Ecto neural progenitor cell (in vitro differentiated cells): Measurements from ENCODE around the gene CSAD.

ENCODE experiments used
- DNase-seq: peaks from one replicate; pipeline ENCODE4 v3.0.0-alpha.2; 2018; ENCODE audit warnings: low spot score

The CSAD gene

DNA sequence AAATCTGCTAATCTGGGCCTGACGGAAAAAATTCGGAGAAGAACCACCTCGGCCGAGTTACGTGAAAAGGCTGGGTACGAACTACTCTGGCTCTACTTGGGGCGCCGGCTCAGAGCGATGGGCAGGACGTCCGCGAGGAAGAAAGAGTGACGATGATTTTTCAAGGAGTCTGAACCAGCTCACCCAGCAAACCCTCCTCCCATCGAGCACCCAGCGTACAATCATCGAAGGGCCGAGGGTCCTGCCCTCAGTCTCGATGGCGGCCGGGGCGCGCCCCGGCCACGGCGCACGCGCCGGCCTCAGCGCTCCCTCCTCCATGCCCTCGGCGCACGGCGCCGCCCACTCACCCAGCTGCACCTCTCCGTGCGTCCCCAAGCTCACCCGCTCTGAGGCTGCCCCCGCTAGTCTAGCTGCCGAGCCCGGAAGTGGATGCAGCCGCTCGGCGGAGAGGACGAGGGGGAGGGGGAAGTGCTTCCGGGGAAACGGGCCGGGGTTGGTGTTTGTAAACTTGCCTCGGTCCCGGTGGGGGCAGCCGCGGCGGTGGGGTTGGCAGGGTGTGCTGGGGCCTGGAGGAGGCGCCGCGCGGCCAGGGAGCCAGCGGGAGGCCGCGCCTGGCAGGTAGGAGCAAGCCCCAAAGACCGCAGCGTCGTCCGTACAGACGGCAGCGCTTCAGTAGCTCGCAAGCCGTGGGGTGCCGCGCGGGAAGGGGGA lies at the start of gene CSAD, which contains the start of gene ZNF740:
Gene CSAD, minus strand, starts transcription at position 706 of the 711 bp plus-strand sequence. CDS start 7,455 bp downstream, outside the sequence.
Gene ZNF740, plus strand, starts transcription at position 503 of the 711 bp plus-strand sequence. CDS start 1,262 bp downstream, outside the sequence.
- DNase-seq = peak; percentile 100

GRCh38 chr12:53230108-53230845 lies 49.6 kb upstream of the CSAD start:
- DNase-seq = no peak

- DNase-seq = no peak
Observed at GRCh38 chr12:53229454-53229853, 48.7 kb upstream of the CSAD start.

- peak; percentile 26 for DNase-seq
Observed at GRCh38 chr12:53227836-53228235, 47.1 kb upstream of the CSAD start.

DNA sequence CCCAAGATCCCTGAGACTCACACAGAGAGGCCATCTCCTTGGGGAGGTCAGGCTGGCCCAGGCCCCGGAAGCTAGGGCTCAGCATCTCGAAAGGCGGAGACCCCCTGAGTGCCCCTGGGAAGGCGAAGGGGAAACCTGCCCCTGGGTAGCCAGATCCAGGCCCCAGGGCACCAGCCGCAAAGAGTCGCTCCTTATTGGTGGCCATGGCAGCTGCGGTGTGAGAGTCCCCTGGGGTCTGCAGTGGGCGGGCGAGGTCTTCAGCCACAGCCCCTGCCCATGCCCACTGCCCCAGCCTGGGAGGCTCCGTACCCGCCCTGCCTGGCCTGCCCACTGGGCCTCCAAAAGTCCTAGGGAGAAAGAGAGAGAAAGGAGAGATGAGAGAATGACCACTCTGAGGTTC lies 46.6 kb upstream of the CSAD start:
- peak; percentile 44 for DNase-seq

DNA sequence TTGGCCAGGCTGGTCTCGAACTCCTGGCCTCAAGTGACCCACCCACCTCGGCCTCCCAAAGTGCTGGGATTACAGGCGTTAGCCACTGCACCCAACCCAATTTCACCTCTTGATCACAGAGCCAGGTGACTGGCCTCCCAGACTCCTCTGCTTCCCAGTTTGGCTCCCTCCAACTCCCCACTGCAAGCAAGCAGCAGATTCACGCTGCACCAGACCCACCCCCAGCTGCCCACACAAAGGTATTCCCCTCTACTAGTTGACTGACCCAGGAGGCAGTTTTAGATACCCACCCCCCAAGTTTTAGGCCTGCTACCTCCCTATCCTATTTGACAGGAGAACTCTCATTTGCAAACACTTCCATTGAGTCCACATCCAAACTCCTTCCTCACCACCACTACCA lies 46.1 kb upstream of the CSAD start:
- DNase-seq = peak; percentile 42

- peak; percentile 52 for DNase-seq
Observed at GRCh38 chr12:53225635-53226424, 45.1 kb upstream of the CSAD start.

- peak; percentile 53 for DNase-seq
Observed at GRCh38 chr12:53224897-53225634, 44.3 kb upstream of the CSAD start.

DNA sequence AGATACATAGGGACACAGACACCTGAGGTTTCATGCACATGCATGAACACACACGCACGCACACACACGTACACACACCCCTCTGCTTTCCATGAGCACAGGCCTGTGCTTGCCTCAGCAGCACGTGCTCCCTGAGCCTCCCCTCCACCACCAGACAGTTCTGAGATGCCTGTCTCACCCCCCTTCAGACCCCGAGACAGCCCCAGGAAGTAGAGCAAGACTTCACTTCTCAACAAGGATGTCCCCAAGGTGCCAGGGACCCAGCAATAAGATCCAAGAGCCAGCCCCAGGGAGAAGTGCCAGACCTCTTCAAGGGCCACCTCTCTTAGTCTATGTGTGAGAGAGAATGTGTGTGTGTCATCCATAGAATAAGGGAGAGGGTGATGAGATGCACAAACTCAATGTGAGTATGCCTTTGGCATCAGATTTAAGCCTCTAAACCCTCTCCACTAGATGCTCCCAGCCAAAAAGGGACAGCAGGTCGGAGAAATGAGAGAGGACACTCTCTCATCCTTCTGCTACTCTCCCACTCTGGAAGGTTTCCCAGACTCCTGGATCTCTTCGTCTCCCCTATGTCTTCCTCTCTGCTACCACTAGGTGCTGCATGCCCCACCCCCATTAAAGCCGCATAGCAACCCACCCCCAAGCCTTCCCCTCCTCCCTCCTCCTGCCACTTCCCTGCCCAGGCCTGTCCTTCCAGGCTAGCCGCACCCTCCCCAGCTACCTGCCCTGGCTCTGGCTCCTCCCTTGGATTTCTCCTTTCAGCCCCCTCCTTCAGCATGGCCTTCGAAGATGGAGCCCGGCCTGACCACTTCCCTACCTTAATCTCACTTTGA lies 43.6 kb upstream of the CSAD start:
- DNase-seq = peak; percentile 75

GRCh38 chr12:53223389-53224060 lies 42.8 kb upstream of the CSAD start:
- peak; percentile 66 for DNase-seq

DNA sequence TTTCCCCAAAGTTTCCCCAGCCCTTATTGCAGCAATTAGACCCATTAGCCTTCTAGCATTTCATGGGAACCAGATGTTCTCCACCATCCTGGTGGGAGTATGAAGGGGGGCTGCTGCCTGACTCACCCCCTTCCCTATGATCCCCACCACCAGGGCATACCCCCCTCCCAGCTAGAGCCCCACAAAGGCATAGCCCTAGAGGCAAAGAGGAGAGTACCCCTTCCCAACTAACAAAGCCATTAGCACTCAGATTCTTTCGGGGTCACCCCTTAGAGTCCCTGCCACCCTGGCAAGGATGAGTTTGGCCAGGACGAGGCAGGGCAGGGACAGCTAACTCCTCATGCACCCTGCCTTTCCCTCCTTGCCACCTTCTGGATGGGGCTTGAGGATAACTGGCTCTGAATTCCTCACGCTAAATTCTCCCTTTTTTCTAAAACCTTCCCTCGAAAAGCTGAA lies 42.1 kb upstream of the CSAD start:
- no peak for DNase-seq

DNA sequence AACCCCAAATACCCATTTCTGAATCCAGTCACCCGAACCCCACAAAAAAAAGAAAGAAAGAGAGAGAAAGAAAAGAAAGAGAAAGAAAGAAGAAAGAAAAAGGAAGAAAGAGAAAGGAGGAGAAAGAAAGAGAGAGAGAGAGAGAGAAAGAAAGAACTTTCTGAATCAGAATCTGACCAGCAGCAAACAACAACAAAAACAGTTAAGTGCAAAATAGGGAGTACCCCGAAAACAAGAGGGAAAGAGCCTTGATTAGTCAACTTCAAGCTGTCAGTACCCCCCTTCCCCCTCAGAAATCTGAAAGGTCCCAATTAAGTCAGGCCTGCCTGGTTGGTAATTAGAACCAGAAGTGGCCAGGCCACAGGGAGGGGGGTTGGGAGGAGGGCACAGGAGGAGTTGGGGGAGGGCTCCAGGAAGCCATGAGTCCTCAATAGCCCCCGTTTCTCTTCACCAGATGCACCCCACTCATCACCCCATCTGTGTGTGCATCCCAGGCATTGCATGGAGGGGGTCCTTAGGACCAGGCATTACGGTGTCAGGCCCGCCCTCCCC lies 41.5 kb upstream of the CSAD start:
- DNase-seq = no peak

- DNase-seq = peak; percentile 95
Observed at GRCh38 chr12:53221203-53222080, 40.7 kb upstream of the CSAD start.

- peak; percentile 97 for DNase-seq
Observed at GRCh38 chr12:53220694-53221202, 40.0 kb upstream of the CSAD start.

DNA sequence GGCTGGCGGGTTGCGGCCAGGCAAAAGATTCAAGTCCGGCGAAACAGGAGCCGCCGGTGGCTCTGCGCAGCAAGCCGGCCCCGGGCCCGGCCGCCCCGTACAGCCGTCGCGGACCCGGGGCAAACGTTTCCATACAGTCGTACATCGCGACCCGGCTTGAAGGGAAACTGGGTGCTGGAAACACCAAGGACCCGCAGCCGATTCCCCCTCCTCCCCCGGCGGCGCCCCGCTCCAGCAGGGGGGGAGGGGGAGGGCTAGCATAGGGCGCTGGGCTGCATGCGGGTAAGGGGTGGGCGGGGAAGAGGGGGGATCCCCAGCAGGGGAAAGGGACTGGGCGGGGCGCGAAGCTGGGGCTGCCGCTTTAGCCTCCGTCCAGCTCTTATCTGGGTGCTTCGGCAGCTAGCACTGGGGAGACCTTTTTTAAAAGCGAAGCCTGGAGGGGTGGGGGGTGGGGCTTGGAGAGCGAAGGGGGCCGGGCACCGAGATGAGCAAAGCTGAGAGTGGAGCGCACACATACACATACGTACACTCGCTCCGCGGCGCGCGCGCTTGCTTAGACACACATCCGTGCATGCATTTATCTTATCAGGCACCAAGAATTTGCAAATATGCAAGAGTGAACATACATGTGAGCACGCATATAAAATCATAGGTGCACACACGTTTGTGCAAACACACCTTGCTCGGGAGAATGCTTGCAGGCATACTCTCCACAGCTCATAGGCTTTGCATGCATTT lies 39.4 kb upstream of the CSAD start:
- no peak for DNase-seq

DNA sequence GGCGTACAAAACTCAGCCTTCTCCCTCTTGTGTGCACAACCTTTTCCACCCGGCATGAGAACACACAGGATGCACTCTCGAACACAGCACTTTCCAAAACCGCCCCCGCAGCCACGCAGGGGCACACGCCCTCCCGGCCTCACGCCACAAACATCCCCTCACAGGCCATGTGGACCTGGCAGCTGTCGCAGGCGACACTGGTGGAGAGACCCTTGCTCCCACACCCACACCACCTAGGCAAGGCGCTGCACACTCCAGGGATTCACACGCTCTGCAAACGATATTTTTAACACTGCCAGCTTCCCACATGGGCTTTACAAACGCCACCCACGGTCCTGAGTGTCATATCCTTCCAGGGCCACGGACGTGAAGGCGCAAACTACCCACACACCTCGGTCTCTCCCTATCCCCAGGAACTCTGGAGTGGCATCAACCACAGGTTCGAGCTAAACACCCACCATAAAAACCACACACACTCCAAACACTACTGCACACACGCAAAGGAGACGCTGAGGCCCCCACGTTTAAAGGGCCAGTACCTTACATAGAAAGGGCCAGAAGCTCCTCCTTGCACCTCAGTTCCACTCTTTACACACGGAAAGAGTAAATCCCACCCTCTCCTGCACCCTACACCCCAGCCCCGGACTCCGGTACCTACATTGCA lies 38.7 kb upstream of the CSAD start:
- peak; percentile 58 for DNase-seq

- DNase-seq = no peak
Observed at GRCh38 chr12:53218551-53219291, 38.0 kb upstream of the CSAD start.
